Measurements from ENCODE around the gene GNB5.

Gene GNB5

DNA sequence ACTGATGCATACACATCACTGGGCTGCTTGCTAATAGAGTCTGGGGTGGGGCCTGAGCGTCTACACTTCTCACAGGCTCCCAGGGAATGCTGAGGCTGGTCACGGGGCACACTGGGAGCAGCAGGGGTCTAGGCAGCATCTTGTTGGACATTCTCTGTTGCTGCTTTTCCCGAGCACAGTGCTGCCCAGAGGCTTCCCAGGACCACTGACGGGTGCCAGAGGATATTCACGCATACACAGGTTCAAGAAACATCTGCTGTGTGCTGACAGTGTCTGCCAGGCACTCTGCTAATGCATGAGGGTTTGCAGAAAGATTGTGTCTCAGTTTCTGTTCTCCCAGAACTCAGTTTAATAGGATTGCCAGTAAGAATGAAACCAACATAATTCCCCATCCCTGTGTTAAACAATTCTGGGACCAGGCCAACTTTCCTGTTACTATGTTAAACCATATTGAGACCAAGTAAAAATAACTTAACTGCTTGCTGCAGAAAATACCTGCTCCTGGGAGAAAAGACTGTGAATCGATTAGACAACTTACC, 54.7 kb downstream of the GNB5 start:
- DNase-seq (ENCODE audit: insufficient read length) (no peak), FAIRE-seq (no peak)
- TF ChIP-seq POLR2A (IDR thresholded peaks at IDR 0.05; ENCODE audit: low read depth, low read length) (no peak), POLR2AphosphoS5 (IDR thresholded peaks at IDR 0.05; ENCODE audit: low read depth, low read length) (no peak), TAF1 (IDR thresholded peaks at IDR 0.05; ENCODE audit: borderline replicate concordance, low read depth, low read length) (no peak)

DNA sequence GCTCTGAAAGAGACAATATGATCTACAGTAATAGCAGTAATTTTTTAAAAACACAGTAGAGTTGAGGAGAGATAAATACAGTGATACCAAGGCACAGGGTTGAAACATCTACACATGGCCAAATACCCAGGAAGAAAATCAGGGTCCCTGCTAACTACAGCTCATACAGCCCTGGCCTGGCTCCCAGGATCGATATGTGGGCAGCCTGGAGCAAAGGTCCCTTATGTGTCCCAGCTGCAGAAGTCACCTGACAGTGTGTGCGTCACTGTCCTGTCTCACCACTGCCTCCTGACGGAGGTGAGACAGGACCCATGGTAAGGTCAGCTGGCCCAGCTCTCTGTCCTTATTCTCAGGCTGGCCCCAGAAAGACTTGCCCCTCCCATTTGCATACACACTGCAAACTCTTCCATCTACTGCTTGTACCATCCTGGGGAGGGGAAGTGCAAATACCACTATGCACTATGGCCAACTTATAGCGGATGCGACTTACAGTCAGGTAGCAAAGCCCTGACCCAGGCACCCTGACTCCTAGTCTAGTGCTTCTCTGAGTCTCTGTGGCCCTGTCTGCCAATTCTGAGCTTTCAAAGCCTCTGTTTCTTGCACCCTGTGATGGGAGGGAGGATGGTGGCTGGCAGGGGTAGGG, 56.6 kb downstream of the GNB5 start:
- FAIRE-seq (no peak), DNase-seq (ENCODE audit: insufficient read length) (no peak)
- TF ChIP-seq TAF1 (IDR thresholded peaks at IDR 0.05; ENCODE audit: borderline replicate concordance, low read depth, low read length) (no peak), POLR2AphosphoS5 (IDR thresholded peaks at IDR 0.05; ENCODE audit: low read depth, low read length) (no peak), POLR2A (IDR thresholded peaks at IDR 0.05; ENCODE audit: low read depth, low read length) (no peak)

DNA sequence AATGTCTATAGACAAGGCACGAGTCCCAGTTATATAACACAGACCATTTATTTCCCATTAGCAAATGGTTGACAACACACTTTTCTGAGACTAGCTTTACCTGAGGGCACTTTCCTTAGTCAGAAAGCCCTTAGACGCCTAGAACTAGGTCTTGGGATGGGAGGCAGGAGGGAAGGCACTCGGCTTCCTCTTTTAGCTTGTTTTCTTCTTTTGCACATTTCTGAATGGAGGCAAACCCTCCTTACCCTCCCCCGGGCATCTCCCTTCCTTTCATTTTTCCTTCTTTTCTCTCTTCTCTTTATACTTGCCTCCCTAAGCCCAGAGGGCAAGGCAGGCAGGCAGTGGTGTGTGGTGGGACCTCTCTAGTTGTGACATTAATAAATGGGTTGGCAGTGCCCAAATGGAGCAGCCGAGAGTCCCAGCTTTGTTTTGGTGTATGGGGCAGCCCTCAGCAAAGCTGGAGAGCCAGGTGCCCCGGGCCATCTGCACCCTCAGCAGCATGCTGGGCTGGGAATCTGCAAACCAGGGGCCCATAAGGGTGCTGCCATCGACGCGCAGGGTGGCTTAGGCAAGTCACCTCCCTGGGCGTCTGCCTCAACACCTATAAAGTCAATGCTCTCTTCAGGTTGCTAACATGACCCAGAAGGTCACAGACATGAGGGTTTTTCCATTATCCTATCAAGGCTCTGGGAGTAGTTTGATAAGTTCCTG, 57.5 kb downstream of the GNB5 start:
- FAIRE-seq (no peak), DNase-seq (ENCODE audit: insufficient read length) (no peak)
- no peak for TF ChIP-seq POLR2A (IDR thresholded peaks at IDR 0.05; ENCODE audit: low read depth, low read length)
- TF ChIP-seq TAF1 (IDR thresholded peaks at IDR 0.05; ENCODE audit: borderline replicate concordance, low read depth, low read length), result no peak
- TF ChIP-seq POLR2AphosphoS5 (IDR thresholded peaks at IDR 0.05; ENCODE audit: low read depth, low read length), result no peak

DNA sequence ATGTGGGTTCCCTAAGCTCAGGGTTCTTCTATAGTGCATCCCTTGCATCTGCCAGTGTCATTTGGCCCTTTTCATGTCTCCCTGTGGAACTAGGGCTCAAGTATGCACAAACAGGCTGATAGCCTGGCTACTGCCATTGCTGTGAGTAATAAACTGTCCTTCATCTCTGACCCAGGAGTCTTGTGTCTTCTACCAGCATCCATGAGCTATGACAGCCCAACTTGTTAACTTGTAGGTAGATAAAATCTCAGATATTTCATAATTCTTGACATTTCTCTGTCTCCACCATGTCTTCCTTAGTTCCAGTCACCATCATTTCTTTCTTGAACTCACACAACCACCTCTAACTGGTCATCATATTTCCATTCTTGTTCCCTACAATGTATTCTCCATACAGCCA, 59.1 kb downstream of the GNB5 start:
- no peak for FAIRE-seq
- TF ChIP-seq TAF1 (IDR thresholded peaks at IDR 0.05; ENCODE audit: borderline replicate concordance, low read depth, low read length) (no peak), POLR2A (IDR thresholded peaks at IDR 0.05; ENCODE audit: low read depth, low read length) (no peak), POLR2AphosphoS5 (IDR thresholded peaks at IDR 0.05; ENCODE audit: low read depth, low read length) (no peak)
- no peak for DNase-seq (ENCODE audit: insufficient read length)

DNA sequence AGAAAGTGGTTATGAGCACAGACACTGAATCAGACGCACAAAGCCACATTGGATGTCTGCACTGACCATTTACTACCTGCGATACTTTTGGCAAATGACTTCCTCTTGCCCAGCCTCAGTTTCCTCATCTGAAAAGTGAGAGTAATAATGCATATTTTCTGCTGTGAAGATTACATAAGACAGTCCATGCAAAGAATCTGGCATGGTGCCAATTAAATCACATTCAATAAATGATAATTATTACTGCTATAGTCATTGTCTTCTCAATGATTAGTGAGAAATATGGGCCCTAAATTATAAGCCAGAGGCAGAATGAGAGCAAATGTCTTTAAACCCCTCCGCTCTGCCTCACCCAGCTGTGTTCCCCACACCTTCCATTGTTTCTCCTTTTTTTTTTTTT, 62.6 kb downstream of the GNB5 start:
- FAIRE-seq, result no peak

DNA sequence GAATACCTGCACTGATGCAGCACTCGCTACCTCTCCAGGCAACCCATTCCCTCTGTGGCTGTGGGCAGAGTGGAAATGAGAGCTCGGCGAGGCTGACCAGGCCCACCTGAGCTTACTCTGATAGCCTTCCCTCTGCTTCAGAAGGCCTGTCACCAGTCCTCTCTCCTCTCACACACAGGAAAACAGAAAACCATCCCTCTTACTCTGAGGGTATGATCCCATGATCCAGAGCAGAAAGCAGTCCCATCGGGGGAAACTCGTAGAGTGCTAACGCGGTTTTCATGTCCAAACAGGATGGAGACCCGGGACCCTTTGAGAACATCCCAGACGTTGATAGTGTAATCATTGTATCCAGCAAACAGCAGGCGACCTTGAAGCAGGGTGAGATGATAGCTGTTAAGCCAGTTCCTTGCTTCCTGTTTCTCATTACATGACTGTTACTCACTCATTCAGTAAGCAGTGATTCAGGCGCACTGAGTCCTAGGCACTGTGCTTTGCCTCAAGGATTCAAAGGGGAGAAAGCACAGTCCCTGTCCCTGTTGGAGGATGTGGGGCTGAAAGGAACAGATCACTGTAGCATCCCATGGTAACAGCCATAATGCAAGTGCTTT, 66.8 kb downstream of the GNB5 start:
- FAIRE-seq (no peak), DNase-seq (ENCODE audit: insufficient read length) (no peak)
- TF ChIP-seq TAF1 (IDR thresholded peaks at IDR 0.05; ENCODE audit: borderline replicate concordance, low read depth, low read length) (no peak), POLR2AphosphoS5 (IDR thresholded peaks at IDR 0.05; ENCODE audit: low read depth, low read length) (no peak), POLR2A (IDR thresholded peaks at IDR 0.05; ENCODE audit: low read depth, low read length) (no peak)

More for the DNA sequence above, 62.6 kb downstream of the GNB5 start:
- TF ChIP-seq POLR2AphosphoS5 (IDR thresholded peaks at IDR 0.05; ENCODE audit: low read depth, low read length) (no peak), POLR2A (IDR thresholded peaks at IDR 0.05; ENCODE audit: low read depth, low read length) (no peak), TAF1 (IDR thresholded peaks at IDR 0.05; ENCODE audit: borderline replicate concordance, low read depth, low read length) (no peak)
- no peak for DNase-seq (ENCODE audit: insufficient read length)

DNA sequence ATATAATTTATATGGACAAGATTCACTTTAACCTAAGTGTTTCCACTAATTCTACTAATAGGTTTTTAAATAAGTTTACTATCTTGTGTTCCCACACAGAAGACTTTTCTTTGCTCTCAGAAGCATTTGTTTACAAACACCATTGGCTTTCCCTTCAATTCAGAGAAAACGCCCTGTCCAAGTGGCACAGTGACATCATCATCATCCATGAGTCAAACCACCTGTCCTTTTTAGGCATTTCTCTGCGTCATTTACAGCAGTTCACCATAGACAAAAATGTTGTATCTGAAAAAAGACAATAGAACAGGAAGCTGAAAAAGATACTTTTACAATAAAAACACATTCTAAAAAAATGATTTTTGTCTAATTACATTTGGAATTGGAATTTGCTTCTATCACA, 69.3 kb downstream of the GNB5 start:
- FAIRE-seq (no peak), DNase-seq (ENCODE audit: insufficient read length) (no peak)
- no peak for TF ChIP-seq POLR2AphosphoS5 (IDR thresholded peaks at IDR 0.05; ENCODE audit: low read depth, low read length)
- TF ChIP-seq POLR2A (IDR thresholded peaks at IDR 0.05; ENCODE audit: low read depth, low read length), result no peak
- no peak for TF ChIP-seq TAF1 (IDR thresholded peaks at IDR 0.05; ENCODE audit: borderline replicate concordance, low read depth, low read length)

DNA sequence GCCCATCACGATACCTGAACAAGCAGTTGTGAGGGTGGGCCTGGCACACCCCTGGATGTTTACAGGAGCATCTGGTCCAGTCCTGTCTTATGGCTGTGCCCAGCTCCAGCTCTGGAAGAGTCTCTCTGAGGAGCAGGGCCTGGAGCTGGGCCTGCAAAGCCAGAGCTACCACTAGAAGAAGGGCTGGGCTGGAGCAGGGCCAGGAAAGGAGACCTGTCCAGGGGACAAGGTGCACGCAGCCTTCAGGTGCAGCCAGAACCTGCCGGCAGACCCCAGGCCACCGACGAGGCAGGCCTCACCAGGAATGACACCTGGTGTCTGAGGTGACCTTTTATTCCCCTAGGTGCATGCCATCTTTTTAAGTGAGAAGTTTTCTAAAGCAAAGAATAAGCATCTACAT, 70.2 kb downstream of the GNB5 start:
- DNase-seq (ENCODE audit: insufficient read length), result no peak
- no peak for FAIRE-seq
- TF ChIP-seq POLR2AphosphoS5 (IDR thresholded peaks at IDR 0.05; ENCODE audit: low read depth, low read length) (no peak), TAF1 (IDR thresholded peaks at IDR 0.05; ENCODE audit: borderline replicate concordance, low read depth, low read length) (no peak), POLR2A (IDR thresholded peaks at IDR 0.05; ENCODE audit: low read depth, low read length) (no peak)

DNA sequence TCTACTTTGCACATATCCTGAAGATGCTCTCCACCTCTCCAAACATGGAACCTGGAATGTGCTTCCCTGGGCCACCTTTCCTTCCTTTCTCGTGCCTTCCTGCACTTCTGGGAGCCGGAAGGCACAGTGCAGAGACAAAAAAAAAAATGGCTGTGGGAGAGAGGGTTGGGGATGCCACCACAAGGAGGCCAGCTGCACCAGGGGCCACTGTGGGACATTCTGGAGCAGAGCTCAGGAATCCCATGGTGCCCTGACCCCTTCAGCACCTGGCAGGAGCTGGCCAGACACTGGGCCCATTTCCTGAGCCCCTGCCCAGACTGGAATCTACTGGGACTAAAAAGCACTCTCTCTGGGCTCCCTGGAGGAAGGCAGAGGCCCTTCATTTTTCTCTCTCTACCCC, 70.7 kb downstream of the GNB5 start:
- no peak for FAIRE-seq

DNA sequence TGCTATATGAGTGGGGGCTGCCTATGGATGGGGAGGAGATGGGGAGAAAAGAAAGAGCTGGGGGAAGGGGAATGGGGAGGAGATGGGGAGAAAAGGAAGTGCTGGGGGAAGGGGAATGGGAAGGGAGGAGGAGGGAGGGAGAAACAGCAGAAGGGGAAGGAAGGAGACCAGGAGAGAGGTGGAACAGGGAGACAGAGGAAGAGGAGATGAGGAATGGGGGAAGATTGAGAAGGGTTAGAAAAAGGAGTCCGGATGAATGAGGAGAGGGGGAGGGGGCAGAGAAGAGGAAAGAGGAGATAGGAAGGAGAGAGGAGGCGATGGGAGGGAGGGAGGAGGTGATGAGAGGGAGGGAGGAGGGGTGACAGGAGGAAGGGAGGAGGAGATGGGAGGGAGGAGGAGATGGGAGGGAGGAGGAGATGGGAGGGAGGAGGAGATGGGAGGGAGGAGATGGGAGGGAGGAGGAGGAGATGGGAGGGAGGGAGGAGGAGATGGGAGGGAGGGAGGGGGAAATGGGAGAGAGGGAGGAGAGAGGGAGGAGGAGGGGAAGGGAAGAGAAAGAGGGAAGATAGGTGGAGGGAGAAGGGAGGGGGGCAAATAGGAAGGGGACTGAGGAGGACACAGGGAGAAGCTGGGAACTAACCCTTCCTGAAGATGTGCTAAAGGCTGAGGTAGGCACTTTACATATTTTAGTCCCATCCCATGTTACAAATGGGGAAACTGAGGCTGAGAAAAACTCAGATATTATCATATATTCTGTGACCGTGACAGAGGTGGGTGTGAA, 72.0 kb downstream of the GNB5 start:
- no peak for FAIRE-seq
- TF ChIP-seq TAF1 (IDR thresholded peaks at IDR 0.05; ENCODE audit: borderline replicate concordance, low read depth, low read length) (no peak), POLR2A (IDR thresholded peaks at IDR 0.05; ENCODE audit: low read depth, low read length) (no peak), POLR2AphosphoS5 (IDR thresholded peaks at IDR 0.05; ENCODE audit: low read depth, low read length) (no peak)
- no peak for DNase-seq (ENCODE audit: insufficient read length)

More for the DNA sequence above, 70.7 kb downstream of the GNB5 start:
- no peak for DNase-seq (ENCODE audit: insufficient read length)
- TF ChIP-seq POLR2AphosphoS5 (IDR thresholded peaks at IDR 0.05; ENCODE audit: low read depth, low read length) (no peak), POLR2A (IDR thresholded peaks at IDR 0.05; ENCODE audit: low read depth, low read length) (no peak), TAF1 (IDR thresholded peaks at IDR 0.05; ENCODE audit: borderline replicate concordance, low read depth, low read length) (no peak)

DNA sequence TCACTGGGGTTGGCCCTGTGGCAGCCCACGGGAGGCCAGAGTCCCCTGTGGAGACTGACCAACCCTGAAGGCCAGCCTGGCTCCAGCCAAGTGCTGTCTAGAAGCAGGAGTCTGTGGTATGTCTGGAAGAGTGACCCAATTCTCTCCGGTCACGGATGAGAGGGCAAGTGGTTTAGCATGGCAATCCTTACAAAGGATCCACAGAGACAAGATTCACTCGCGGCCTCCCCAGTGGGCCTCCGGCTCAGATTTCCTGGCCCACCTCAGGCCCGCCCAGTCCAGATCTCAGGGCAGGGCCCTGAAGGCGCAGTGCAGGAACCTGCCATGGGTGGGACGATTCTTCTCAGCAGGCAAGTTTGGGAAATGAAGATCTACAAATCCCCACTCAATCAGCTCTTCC, 73.6 kb downstream of the GNB5 start:
- DNase-seq (ENCODE audit: insufficient read length), result no peak
- no peak for TF ChIP-seq POLR2A (IDR thresholded peaks at IDR 0.05; ENCODE audit: low read depth, low read length)
- TF ChIP-seq TAF1 (IDR thresholded peaks at IDR 0.05; ENCODE audit: borderline replicate concordance, low read depth, low read length), result no peak
- no peak for TF ChIP-seq POLR2AphosphoS5 (IDR thresholded peaks at IDR 0.05; ENCODE audit: low read depth, low read length)
- FAIRE-seq, result no peak

All from GM12892 (cell line).